K562 (cell line): Measurements from ENCODE around the gene COL9A2. TPM values are rescaled to one million over a fixed set of nuclear protein-coding genes. Genes with fewer than 3 reads are reported as not detected.
A peak's percentile ranks its signal among the peaks of the same experiment; 100 is the strongest.

Source experiments
- CBX3 ChIP-seq, 2 experiments: IDR thresholded peaks; 1 replicate in 1 of 2; 2 replicates in 1 of 2; pipeline ENCODE4 v1.6.1; 2012; ENCODE audit warnings: inconsistent platforms in 2 of 2, low read length in 2 of 2, borderline replicate concordance in 1 of 2, control low read depth in 1 of 2
- CBX5 ChIP-seq: IDR thresholded peaks from 2 replicates; pipeline ENCODE4 v1.6.1; 2014; ENCODE audit warnings: low read depth, borderline replicate concordance
- CC2D1A ChIP-seq: fragments of 450-650 bp; IDR thresholded peaks from 2 replicates; pipeline ENCODE4 v1.6.1; 2017; ENCODE audit warnings: mild to moderate bottlenecking
- CEBPB ChIP-seq: fragments of 450-650 bp; IDR thresholded peaks from 2 replicates; pipeline ENCODE4 v1.6.1; 2016; ENCODE audit warnings: missing genetic modification characterization, missing compliant biosample characterization
- CTCF ChIP-seq, 3 experiments: IDR thresholded peaks in 2 of 3; conservative IDR thresholded peaks in 1 of 3; 2 replicates each; pipeline ENCODE4 v1.5.1; 2011 to 2012; ENCODE audit warnings: low read length in 3 of 3, mild to moderate bottlenecking in 3 of 3, control low read depth in 2 of 3, improper control_type of control experiment in 1 of 3, inconsistent platforms in 1 of 3, low read depth in 1 of 3, mixed read lengths in 1 of 3, moderate library complexity in 1 of 3; ENCODE audit not compliant: insufficient read depth in 2 of 3
- ESRRA ChIP-seq: fragments of 450-650 bp; IDR thresholded peaks from 2 replicates; pipeline ENCODE4 v1.6.1; 2014; ENCODE audit warnings: low read depth, mild to moderate bottlenecking, moderate library complexity, borderline replicate concordance
- GATAD2A ChIP-seq: fragments of 450-650 bp; IDR thresholded peaks from 2 replicates; pipeline ENCODE4 v1.6.1; 2017
- L3MBTL2 ChIP-seq: fragments of 450-650 bp; IDR thresholded peaks from 2 replicates; pipeline ENCODE4 v1.6.1; 2016; ENCODE audit warnings: mild to moderate bottlenecking, moderate library complexity
- NCOR1 ChIP-seq: fragments of 450-650 bp; IDR thresholded peaks from 2 replicates; pipeline ENCODE4 v1.6.1; 2016; ENCODE audit warnings: mild to moderate bottlenecking, moderate library complexity
- RBBP5 ChIP-seq: fragments of 200-600 bp; sonication (generic); IDR thresholded peaks from 2 replicates; pipeline ENCODE4 v1.6.1; 2012; ENCODE audit warnings: borderline replicate concordance, mild to moderate bottlenecking, low read length, control low read depth, inconsistent platforms; ENCODE audit not compliant: insufficient read depth, poor library complexity, severe bottlenecking
- RCOR1 ChIP-seq, 2 experiments: IDR thresholded peaks; 2 replicates each; pipeline ENCODE4 v1.6.1; 2012; ENCODE audit warnings: low read depth in 2 of 2, low read length in 2 of 2, borderline replicate concordance in 1 of 2, improper control_type of control experiment in 1 of 2
- TRIM28 ChIP-seq: fragments of 450-650 bp; IDR thresholded peaks from 2 replicates; pipeline ENCODE4 v1.6.1; 2017
- U2AF1 ChIP-seq: fragments of 200-400 bp; formaldehyde crosslinking; optimal IDR thresholded peaks from 2 replicates; pipeline ENCODE3; 2017; ENCODE audit warnings: mild to moderate bottlenecking, low read depth, low read length, moderate library complexity
- YY1 ChIP-seq, 3 experiments: IDR thresholded peaks; 2 replicates each; pipeline ENCODE4 v1.6.1; 2011; ENCODE audit warnings: low read length in 2 of 3, mild to moderate bottlenecking in 2 of 3, moderate library complexity in 2 of 3, borderline replicate concordance in 1 of 3, control low read depth in 1 of 3, low read depth in 1 of 3; ENCODE audit not compliant: insufficient read depth in 3 of 3, insufficient replicate concordance in 2 of 3, control insufficient read depth in 1 of 3, insufficient read length in 1 of 3; ENCODE audit errors: extremely low read depth in 1 of 3
- ZEB2 ChIP-seq: fragments of 450-650 bp; IDR thresholded peaks from 2 replicates; pipeline ENCODE4 v1.6.1; 2016
- ZNF146 ChIP-seq: IDR thresholded peaks from one replicate; pipeline ENCODE4 v1.6.1; 2018; ENCODE audit warnings: missing compliant biosample characterization; ENCODE audit not compliant: unreplicated experiment
- ZNF263 ChIP-seq: sonication (generic); formaldehyde crosslinking; IDR thresholded peaks from 2 replicates; pipeline ENCODE4 v1.8.0; 2022; ENCODE audit warnings: mild to moderate bottlenecking, missing genetic modification reagents, borderline replicate concordance
- ZNF592 ChIP-seq: fragments of 450-650 bp; IDR thresholded peaks from 2 replicates; pipeline ENCODE4 v1.6.1; 2017; ENCODE audit warnings: antibody characterized with exemption, mild to moderate bottlenecking
- polyA plus RNA-seq, 8 experiments: library from polyadenylated mRNA; depleted of rRNA in 4 of 8; stranded (reverse) in 5 of 8; unstranded in 3 of 8; fragments of >200 nt; fragmentation: Nextera tagmentation in 2 of 8; fragmentation: Illumina TruSeq in 1 of 8; extraction: Ambion mirVana in 2 of 8; extraction: Trizol in 1 of 8; gene quantifications; 2 replicates each; pipeline versions ENCODE4 v1.2.1 to v1.2.3, GENCODE V29; 2011 to 2014; ENCODE audit warnings: inconsistent platforms in 1 of 8, missing spikeins in 1 of 8
- total RNA-seq, 7 experiments: library from RNA; depleted of rRNA in 6 of 7; stranded (reverse); fragments of >200 nt in 6 of 7; fragmentation: Illumina TruSeq in 2 of 7; extraction: Trizol in 2 of 7; gene quantifications; 2 replicates each; pipeline versions ENCODE4 v1.2.1 to v1.2.3, GENCODE V29; 2011 to 2021; ENCODE audit warnings: low replicate concordance in 1 of 7
- TF ChIP-seq, protein P1 (sequence below), 2 experiments: IDR thresholded peaks; 2 replicates each; pipeline ENCODE4 v1.6.1; 2012; ENCODE audit warnings: improper control_type of control experiment in 2 of 2, low read depth in 2 of 2, low read length in 2 of 2, borderline replicate concordance in 1 of 2

The COL9A2 gene
- total and polyA plus RNA-seq, 9 of the 15 experiments (the other 6 are each of a cell fraction or from before 2014, with no cell fraction given): 0.03 to 2.2 (median 0.31) TPM

DNA sequence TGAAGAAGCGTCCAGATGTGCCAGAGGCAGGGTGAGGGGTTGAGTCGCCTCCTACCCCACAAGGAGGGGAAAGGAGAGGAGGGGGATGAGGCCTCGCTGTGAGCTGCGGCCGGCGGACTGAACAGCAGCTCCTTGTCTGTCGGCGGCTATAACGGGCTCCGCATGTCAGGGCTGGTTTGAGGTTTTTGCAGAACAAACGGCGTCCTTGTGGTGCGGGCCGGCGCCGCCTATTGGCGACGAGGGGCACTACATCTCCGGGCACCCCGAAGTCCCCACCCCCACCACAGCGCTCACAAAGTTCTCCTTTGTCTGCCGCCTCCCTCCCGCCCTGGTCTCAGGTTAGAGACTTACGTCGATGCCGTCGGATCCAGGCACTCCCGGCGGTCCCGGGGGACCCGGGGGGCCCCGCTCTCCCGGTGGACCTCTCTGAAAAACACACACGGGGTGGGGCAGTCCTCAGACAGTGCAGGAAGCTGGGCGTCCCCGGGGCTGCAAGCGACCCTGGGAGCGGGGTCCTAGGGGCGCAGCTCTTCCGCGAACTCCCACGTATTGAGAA, 1.8 kb downstream of the COL9A2 start (continued):
- TF ChIP-seq ZNF592 (peak; percentile 93), ESRRA (peak; percentile 82; the same call in 1 of the 2 replicates), CBX3 (IDR thresholded peaks at IDR 0.05; ENCODE audit: borderline replicate concordance in 1 of 2, low read length in 2 of 2) (peak in 1 of 2 experiments; percentile 90; a peak in 2 of 3 replicates), RCOR1 (IDR thresholded peaks at IDR 0.05; ENCODE audit: borderline replicate concordance in 1 of 2, low read depth in 2 of 2, low read length in 2 of 2) (peak in 1 of 2 experiments; percentile 79; a peak in 2 of 4 replicates), CC2D1A (peak; percentile 63), ZEB2 (no peak), CEBPB (tag) (no peak), L3MBTL2 (peak; percentile 95), CTCF (IDR thresholded peaks at IDR 0.05 in 2 of 3, conservative IDR thresholded peaks at IDR 0.05 in 1 of 3; ENCODE audit: insufficient read depth in 2 of 3, low read depth in 1 of 3, low read length in 3 of 3) (peak; percentile 93 to 95 (median 95)), ZNF263 (no peak), ZNF146 (no peak), GATAD2A (peak; percentile 55; the same call in 1 of the 2 replicates), NCOR1 (no peak), RBBP5 (peak; percentile 50), YY1 (IDR thresholded peaks at IDR 0.05; ENCODE audit: borderline replicate concordance in 1 of 3, control insufficient read depth in 1 of 3, extremely low read depth in 1 of 3, insufficient read depth in 3 of 3, insufficient read length in 1 of 3, insufficient replicate concordance in 2 of 3, low read depth in 1 of 3, low read length in 2 of 3) (peak in 2 of 3 experiments; percentile 50 to 62), TRIM28 (peak; percentile 65; the same call in 1 of the 2 replicates), U2AF1 (no peak), CBX5 (0 out of 2 replicates have a peak, but pooled peaks have one; percentile 36)
- TF ChIP-seq, protein P1, sequence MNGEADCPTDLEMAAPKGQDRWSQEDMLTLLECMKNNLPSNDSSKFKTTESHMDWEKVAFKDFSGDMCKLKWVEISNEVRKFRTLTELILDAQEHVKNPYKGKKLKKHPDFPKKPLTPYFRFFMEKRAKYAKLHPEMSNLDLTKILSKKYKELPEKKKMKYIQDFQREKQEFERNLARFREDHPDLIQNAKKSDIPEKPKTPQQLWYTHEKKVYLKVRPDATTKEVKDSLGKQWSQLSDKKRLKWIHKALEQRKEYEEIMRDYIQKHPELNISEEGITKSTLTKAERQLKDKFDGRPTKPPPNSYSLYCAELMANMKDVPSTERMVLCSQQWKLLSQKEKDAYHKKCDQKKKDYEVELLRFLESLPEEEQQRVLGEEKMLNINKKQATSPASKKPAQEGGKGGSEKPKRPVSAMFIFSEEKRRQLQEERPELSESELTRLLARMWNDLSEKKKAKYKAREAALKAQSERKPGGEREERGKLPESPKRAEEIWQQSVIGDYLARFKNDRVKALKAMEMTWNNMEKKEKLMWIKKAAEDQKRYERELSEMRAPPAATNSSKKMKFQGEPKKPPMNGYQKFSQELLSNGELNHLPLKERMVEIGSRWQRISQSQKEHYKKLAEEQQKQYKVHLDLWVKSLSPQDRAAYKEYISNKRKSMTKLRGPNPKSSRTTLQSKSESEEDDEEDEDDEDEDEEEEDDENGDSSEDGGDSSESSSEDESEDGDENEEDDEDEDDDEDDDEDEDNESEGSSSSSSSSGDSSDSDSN (IDR thresholded peaks at IDR 0.05; ENCODE audit: borderline replicate concordance in 1 of 2, low read depth in 2 of 2, low read length in 2 of 2): peak in 1 of 2 experiments; percentile 34; a peak in 1 of 4 replicates
